HFF-Myc (cell line): ENCODE results near the gene PTPRN2.

ENCODE experiments used
- DNase-seq: peaks from one replicate; pipeline ENCODE4 v3.0.0-alpha.2; 2011; ENCODE audit warnings: low read depth; ENCODE audit errors: extremely low read depth
- H3K4me3 ChIP-seq: replicated peaks from 2 replicates; pipeline ENCODE4 v1.5.1; 2011; ENCODE audit warnings: low read depth, mild to moderate bottlenecking, control low read depth, low read length
- CTCF ChIP-seq: IDR thresholded peaks from 2 replicates; pipeline ENCODE4 v1.5.1; 2012; ENCODE audit warnings: mild to moderate bottlenecking, low read depth, low read length, control low read depth; ENCODE audit errors: missing control alignments

The PTPRN2 gene

GRCh38 chr7:157499835-157500153 is 1087.8 kb downstream of the PTPRN2 start:
- TF ChIP-seq CTCF = no peak
- no peak overlapping the region for H3K4me3 ChIP-seq
- DNase-seq = no peak

GRCh38 chr7:157499121-157499834 is 1088.3 kb downstream of the PTPRN2 start:
- no peak for TF ChIP-seq CTCF
- DNase-seq = no peak
- no peak overlapping the region for H3K4me3 ChIP-seq

GRCh38 chr7:157498657-157499056 is 1089.0 kb downstream of the PTPRN2 start:
- H3K4me3 ChIP-seq = no peak overlapping the region
- TF ChIP-seq CTCF = no peak
- DNase-seq = no peak

- no peak for DNase-seq
- no peak overlapping the region for H3K4me3 ChIP-seq
- no peak for TF ChIP-seq CTCF
Observed at GRCh38 chr7:157497744-157498651, 1089.6 kb downstream of the PTPRN2 start.

GRCh38 chr7:157497367-157497743 is 1090.3 kb downstream of the PTPRN2 start:
- no peak for DNase-seq
- H3K4me3 ChIP-seq = no peak overlapping the region
- TF ChIP-seq CTCF = no peak

- no peak for TF ChIP-seq CTCF
- DNase-seq = no peak
- no peak overlapping the region for H3K4me3 ChIP-seq
Observed at GRCh38 chr7:157496416-157497275, 1091.0 kb downstream of the PTPRN2 start.
